Smooth muscle cell (in vitro differentiated cells): ENCODE measurements around the gene PCCA. TPM values are rescaled to one million over a fixed set of nuclear protein-coding genes. Genes with fewer than 3 reads are reported as not detected.

Experiments
- DNase-seq: peaks from one replicate; lab custom pipeline; 2025; ENCODE audit not compliant: unreplicated experiment; lab: John Stamatoyannopoulos, UW
- H2AFZ ChIP-seq: fragments of 200-600 bp; sonication (generic); 2 replicates; pipeline ENCODE4 v1.6.0; 2016; ENCODE audit warnings: antibody characterized with exemption, low read depth, mild to moderate bottlenecking
- H3F3A ChIP-seq: fragments of 200-600 bp; sonication (generic); 2 replicates; pipeline ENCODE4 v1.6.0; 2017; ENCODE audit warnings: antibody characterized with exemption, low read depth
- H3K27ac ChIP-seq: fragments of 200-600 bp; sonication (generic); 2 replicates; pipeline ENCODE4 v1.5.1; 2016; ENCODE audit warnings: low read depth, mild to moderate bottlenecking
- H3K27me3 ChIP-seq: fragments of 200-600 bp; sonication (generic); 2 replicates; pipeline ENCODE4 v1.6.1; 2016; ENCODE audit warnings: low read depth, mild to moderate bottlenecking
- H3K36me3 ChIP-seq: fragments of 200-600 bp; sonication (generic); 2 replicates; pipeline ENCODE4 v1.5.1; 2016; ENCODE audit warnings: low read depth
- H3K4me1 ChIP-seq: fragments of 200-600 bp; sonication (generic); 2 replicates; pipeline ENCODE4 v1.5.1; 2016; ENCODE audit warnings: low read depth
- H3K4me2 ChIP-seq: fragments of 200-600 bp; sonication (generic); 2 replicates; pipeline ENCODE4 v1.6.0; 2016; ENCODE audit warnings: mild to moderate bottlenecking
- H3K4me3 ChIP-seq: fragments of 200-600 bp; sonication (generic); 2 replicates; pipeline ENCODE4 v1.5.1; 2016; ENCODE audit warnings: mild to moderate bottlenecking
- H3K79me2 ChIP-seq: fragments of 200-600 bp; sonication (generic); 2 replicates; pipeline ENCODE4 v1.6.0; 2016; ENCODE audit warnings: low read depth, mild to moderate bottlenecking
- H3K9ac ChIP-seq: fragments of 200-600 bp; sonication (generic); 2 replicates; pipeline ENCODE4 v1.6.0; 2016; ENCODE audit warnings: low read depth
- H3K9me3 ChIP-seq: fragments of 200-600 bp; sonication (generic); replicated peaks from 2 replicates; pipeline ENCODE4 v1.5.1; 2016; ENCODE audit warnings: low read depth
- H4K20me1 ChIP-seq: fragments of 200-600 bp; sonication (generic); 2 replicates; pipeline ENCODE4 v1.6.0; 2016; ENCODE audit warnings: low read depth
- WGBS: methylation state at CpG from one replicate; pipeline ENCODE4 v1.1.7; 2016; ENCODE audit warnings: low lambda C conversion rate; 5-methylcytosine and 5-hydroxymethylcytosine counted together
- polyA plus RNA-seq: library from polyadenylated mRNA; unstranded; fragments of >200 nt; fragmentation: Nextera tagmentation; extraction: Ambion mirVana; gene quantifications from 2 replicates; pipeline ENCODE4 v1.2.1, GENCODE V29; 2016
- total RNA-seq: library from RNA; depleted of rRNA; stranded (reverse); fragments of >200 nt; gene quantifications from 2 replicates; pipeline ENCODE4 v1.2.3, GENCODE V29; 2014
- TF ChIP-seq, protein P1 (sequence below): fragments of 200-600 bp; sonication (generic); IDR thresholded peaks from 2 replicates; pipeline ENCODE4 v1.5.1; 2017; ENCODE audit warnings: borderline replicate concordance, mild to moderate bottlenecking, antibody characterized with exemption; ENCODE audit not compliant: insufficient read depth, poor library complexity, severe bottlenecking

The PCCA gene
- total and polyA plus RNA-seq, 2 experiments from 2014 or later, result 19.6 to 24.7 TPM

DNA sequence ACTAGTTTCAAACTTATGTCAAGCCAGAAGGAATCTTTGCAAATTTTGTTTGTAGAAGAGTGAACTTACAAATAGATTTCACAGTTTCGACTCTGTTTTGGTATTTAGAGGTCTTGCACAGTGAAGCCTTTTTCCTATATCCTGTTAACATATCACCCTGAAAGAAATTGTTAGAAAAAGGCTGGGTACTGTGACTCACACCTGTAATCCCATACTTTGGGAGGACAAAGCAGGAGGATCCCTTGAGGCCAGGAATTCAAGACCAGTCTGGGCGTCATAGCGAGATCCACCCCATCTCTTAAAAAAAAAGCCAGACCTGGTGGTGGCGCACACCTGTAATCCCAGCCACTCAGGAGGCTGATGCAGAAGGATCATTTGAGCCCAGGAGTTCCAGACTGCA lies 275.7 kb downstream of the PCCA start:
- H2AFZ ChIP-seq, result no peak overlapping the region
- no peaks in the 10 kb centered on the region for H3K9me3 ChIP-seq
- H3K4me2 ChIP-seq, result no peak overlapping the region
- no peaks in the 10 kb centered on the region for H3K27me3 ChIP-seq
- H3K36me3 ChIP-seq, result no peaks in the 10 kb centered on the region
- H3K27ac ChIP-seq, result no peak overlapping the region
- H3F3A ChIP-seq, result no peaks in the 10 kb centered on the region
- H3K4me1 ChIP-seq, result no peaks in the 10 kb centered on the region
- H3K79me2 ChIP-seq, result no peaks in the 10 kb centered on the region
- 94% methylated on average over 4 of the region's 4 CpGs for WGBS
- H3K9ac ChIP-seq, result no peak overlapping the region
- H3K4me3 ChIP-seq, result no peak overlapping the region
- no peaks in the 10 kb centered on the region for H4K20me1 ChIP-seq
- DNase-seq, result no peak
- TF ChIP-seq, protein P1, sequence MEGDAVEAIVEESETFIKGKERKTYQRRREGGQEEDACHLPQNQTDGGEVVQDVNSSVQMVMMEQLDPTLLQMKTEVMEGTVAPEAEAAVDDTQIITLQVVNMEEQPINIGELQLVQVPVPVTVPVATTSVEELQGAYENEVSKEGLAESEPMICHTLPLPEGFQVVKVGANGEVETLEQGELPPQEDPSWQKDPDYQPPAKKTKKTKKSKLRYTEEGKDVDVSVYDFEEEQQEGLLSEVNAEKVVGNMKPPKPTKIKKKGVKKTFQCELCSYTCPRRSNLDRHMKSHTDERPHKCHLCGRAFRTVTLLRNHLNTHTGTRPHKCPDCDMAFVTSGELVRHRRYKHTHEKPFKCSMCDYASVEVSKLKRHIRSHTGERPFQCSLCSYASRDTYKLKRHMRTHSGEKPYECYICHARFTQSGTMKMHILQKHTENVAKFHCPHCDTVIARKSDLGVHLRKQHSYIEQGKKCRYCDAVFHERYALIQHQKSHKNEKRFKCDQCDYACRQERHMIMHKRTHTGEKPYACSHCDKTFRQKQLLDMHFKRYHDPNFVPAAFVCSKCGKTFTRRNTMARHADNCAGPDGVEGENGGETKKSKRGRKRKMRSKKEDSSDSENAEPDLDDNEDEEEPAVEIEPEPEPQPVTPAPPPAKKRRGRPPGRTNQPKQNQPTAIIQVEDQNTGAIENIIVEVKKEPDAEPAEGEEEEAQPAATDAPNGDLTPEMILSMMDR, result no peak

DNA sequence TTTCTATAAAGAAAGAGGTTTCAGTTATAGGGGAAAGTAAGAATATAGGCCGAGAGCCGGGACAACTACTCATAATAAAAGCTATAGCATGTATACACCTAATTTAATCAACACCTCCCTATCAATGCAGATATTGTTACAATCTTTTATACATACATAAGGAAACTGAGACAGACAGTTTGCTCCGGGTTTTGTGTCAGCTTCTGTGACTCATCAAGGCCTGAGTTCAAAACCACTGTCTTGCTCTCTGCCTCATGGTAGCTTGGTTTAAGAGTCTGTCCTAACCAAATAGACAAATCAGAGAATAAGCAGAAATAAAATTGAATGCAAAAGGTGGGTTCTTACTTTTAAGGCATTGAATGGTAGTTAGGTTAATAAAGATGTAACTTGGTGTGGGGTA lies 276.8 kb downstream of the PCCA start:
- H3K36me3 ChIP-seq, result no peaks in the 10 kb centered on the region
- TF ChIP-seq, protein P1, result no peak
- no peak overlapping the region for H3K4me3 ChIP-seq
- no peak overlapping the region for H3K9ac ChIP-seq
- WGBS, result 88% methylated on average over 3 of the region's 3 CpGs
- no peaks in the 10 kb centered on the region for H3K4me1 ChIP-seq
- no peaks in the 10 kb centered on the region for H3K9me3 ChIP-seq
- no peaks in the 10 kb centered on the region for H3K27me3 ChIP-seq
- no peak overlapping the region for H3K27ac ChIP-seq
- H4K20me1 ChIP-seq, result no peaks in the 10 kb centered on the region
- H3K79me2 ChIP-seq, result no peaks in the 10 kb centered on the region
- no peaks in the 10 kb centered on the region for H3F3A ChIP-seq
- no peak overlapping the region for H3K4me2 ChIP-seq
- no peak for DNase-seq
- H2AFZ ChIP-seq, result no peak overlapping the region

- H4K20me1 ChIP-seq, result no peaks in the 10 kb centered on the region
- no peaks in the 10 kb centered on the region for H3K27me3 ChIP-seq
- H3K79me2 ChIP-seq, result no peaks in the 10 kb centered on the region
- H3K4me3 ChIP-seq, result no peak overlapping the region
- TF ChIP-seq, protein P1, result no peak
- H3F3A ChIP-seq, result no peaks in the 10 kb centered on the region
- H3K27ac ChIP-seq, result no peak overlapping the region
- H3K4me2 ChIP-seq, result no peak overlapping the region
- H3K9me3 ChIP-seq, result peaks cover 15% of the 10 kb centered on the region
- DNase-seq, result no peak
- H2AFZ ChIP-seq, result no peak overlapping the region
- peaks cover 8% of the 10 kb centered on the region for H3K36me3 ChIP-seq
- no peaks in the 10 kb centered on the region for H3K4me1 ChIP-seq
- H3K9ac ChIP-seq, result no peak overlapping the region
Measured at GRCh38 chr13:100378533-100378932, 289.6 kb downstream of the PCCA start.

GRCh38 chr13:100381595-100382224 lies 292.8 kb downstream of the PCCA start:
- TF ChIP-seq, protein P1, result no peak
- H3K9me3 ChIP-seq, result peaks cover 15% of the 10 kb centered on the region
- H2AFZ ChIP-seq, result no peak overlapping the region
- 86% methylated on average over 16 of the region's 16 CpGs for WGBS
- H3K4me1 ChIP-seq, result no peaks in the 10 kb centered on the region
- H3K4me3 ChIP-seq, result no peak overlapping the region
- no peak overlapping the region for H3K9ac ChIP-seq
- no peak overlapping the region for H3K4me2 ChIP-seq
- H3K27me3 ChIP-seq, result no peaks in the 10 kb centered on the region
- no peaks in the 10 kb centered on the region for H3K79me2 ChIP-seq
- DNase-seq, result no peak
- peaks cover 8% of the 10 kb centered on the region for H3K36me3 ChIP-seq
- H3F3A ChIP-seq, result no peaks in the 10 kb centered on the region
- H3K27ac ChIP-seq, result no peak overlapping the region
- no peaks in the 10 kb centered on the region for H4K20me1 ChIP-seq
